Skeletal muscle cell (primary cell): ENCODE results near the gene AUTS2.

Experiments
- DNase-seq: peaks from one replicate; pipeline ENCODE4 v3.0.0-alpha.2; 2010; ENCODE audit warnings: low read depth
- H3K4me3 ChIP-seq: 2 replicates; pipeline ENCODE4 v1.5.1; 2011; ENCODE audit warnings: low read depth, mild to moderate bottlenecking, control low read depth, low read length, moderate library complexity

Gene AUTS2

DNA sequence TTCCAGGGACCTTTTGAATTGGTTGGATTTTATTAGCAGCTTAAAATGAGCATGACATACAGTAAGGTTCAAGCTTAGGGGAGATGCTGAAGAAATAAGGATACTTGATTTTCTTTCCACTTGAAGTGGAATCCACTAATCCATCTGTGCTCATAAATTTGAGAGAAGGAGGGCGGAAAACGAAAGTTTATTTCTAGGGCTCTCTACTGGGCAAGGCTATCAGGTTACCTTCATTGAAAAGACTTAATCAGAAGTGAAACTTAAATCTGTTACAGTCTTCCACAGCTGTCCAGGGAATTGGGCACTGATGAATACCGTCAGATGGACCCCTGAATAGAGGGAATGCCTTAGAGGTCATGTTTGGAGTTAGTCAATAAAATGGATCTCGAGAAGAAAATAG is 21.8 kb downstream of the AUTS2 start:
- no peak for DNase-seq
- no peak overlapping the region for H3K4me3 ChIP-seq

DNA sequence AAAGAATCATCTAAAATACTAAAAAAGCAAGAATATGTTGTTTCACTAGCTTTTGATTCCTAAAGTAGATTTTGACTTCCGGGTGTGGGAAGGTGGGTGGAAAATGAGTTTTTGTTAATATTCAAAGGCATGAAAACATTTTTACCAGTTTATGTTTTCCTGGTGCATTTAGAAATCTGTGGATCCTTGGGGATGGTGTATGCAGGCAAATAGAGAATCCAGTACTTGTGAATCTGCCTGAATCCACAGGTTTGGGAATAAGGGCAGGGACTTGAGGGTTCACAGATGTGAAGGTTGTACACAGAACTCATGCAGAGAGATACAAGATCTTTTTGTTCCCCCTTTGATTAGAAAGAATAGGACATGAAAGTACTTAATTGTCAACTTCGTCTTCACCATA is 22.4 kb downstream of the AUTS2 start:
- no peak for DNase-seq
- H3K4me3 ChIP-seq, result no peak overlapping the region

DNA sequence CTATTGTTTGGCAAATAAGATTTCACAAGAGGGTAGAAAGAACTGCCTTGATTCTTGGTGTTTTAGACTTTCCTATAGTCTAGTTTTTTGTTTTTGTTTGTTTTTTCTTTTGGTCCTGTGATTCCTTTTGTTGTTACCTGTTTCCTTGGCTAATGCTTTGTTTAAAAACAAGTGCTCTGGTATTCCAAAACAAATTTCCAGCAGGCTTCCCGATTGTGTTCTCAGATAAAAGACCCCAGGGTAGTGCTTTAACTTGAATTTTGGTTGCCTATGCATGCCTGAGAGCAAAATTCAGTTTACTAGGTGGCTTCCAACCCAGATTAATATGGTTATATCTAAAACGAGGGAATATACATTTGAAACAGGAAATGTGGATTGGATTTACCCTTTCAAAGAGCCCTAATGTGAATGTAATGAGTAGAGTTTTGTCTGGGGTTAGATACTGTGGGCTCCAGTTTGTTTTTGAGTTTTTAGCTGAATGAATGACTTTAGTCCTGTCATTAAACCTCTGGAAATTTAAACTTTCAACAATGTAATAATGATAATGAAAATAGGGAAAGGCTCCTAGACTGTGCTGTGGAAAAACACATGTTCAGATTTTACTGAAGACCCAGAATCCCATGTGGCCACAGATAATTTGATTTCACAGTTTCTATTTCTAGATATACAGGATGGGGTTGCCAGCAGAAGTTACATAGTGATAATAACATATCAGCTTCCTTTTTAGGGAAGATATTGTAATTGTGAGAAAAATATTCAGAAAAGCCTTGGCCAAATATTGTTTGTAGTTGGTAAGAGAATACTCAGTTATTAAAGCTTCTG is 23.9 kb downstream of the AUTS2 start:
- no peak overlapping the region for H3K4me3 ChIP-seq
- no peak for DNase-seq

DNA sequence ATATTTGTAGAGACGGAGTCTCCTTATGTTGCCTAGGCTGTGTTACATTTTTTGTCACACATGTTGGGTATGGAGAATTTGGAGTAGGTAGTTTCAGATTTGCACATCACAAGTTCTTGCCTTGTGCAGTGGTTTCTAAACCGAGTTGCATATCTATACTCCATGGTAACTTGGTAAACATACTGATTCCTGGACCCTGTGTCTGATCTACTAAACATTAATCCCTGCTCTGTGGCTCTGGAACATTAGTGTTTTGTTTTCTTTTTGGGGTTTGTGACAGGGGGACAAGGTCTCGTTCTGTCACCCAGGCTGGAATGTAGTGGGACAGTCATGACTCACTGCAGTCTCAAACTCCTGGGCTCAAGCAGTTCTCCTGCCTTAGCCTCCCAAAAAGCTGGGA is 24.7 kb downstream of the AUTS2 start:
- H3K4me3 ChIP-seq, result no peak overlapping the region
- no peak for DNase-seq

DNA sequence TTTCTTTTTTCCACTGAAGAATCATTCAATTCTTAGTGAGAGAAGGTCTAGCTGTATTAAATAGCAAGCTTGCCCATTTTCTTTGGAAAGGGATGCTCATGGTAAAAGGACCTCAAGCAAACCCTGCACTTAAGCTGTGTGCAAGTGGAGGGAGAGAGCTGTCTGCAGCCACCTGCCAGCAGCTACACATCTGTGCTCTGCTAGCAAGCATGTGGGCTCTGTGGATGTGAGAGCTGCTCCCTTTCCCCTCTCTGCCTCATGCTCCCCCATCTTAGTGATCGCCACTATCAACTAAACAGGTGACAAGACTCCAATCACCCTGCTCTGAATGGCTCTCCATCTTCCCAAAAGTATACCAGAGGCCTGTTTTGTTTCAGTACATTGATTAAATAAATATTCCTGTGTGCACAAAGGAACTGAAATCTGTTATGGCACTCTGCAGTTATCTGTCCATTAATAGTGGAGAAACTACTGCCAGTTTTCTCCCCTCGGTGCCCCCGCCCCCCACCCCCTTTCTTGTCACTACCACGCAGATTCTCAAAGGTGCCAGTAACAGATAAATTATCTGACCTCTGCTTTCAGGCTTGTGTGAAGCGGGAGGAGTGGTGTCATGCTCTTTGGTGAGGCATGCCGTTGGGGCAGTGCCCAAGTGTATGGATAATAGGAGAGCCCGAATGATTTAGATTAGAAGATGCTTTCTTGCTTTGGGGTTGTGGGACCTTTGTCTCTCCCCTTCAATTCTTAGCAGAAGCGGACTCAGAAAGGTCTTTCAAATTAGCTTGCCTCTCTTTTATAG is 26.4 kb downstream of the AUTS2 start:
- H3K4me3 ChIP-seq, result no peak overlapping the region
- no peak for DNase-seq

DNA sequence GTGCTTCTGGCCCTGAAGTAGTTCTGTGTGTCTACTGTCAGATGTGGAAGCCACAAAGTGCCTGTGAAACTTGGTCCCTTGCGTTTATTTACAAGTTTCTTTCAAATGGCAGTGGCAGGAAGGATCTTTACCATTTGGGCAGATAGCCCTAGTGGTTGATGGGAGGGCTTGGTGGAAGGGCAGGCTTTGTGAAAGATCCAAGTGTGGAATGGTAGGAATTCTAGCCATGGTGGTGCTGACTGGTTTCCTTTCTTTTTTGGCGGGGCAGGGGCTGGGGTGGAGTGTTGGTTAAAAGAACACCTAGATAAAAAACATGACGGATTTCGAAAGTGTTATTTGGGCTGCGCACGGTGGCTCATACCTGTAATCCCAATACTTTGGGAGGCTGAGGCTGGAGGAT is 27.0 kb downstream of the AUTS2 start:
- no peak for DNase-seq
- H3K4me3 ChIP-seq, result no peak overlapping the region

DNA sequence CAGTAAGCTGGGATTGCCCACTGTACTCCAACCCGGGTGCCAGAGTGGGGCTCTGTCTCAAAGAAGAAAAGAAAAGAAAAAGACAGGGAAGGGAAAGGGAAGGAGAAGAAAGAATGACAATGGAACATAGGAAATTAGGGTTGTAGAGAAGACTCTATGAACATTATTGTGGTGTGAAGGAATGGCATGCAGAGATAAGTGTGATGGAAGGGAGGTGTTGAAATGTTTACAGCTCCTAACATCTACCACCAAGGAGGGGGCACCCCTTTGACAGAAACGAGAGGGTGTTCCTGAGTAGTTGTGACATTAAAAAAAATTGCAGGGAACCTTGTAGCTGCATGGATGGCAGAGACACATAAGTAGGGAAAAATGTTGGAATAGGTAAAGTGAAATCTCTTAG is 27.5 kb downstream of the AUTS2 start:
- H3K4me3 ChIP-seq, result no peak overlapping the region
- no peak for DNase-seq

DNA sequence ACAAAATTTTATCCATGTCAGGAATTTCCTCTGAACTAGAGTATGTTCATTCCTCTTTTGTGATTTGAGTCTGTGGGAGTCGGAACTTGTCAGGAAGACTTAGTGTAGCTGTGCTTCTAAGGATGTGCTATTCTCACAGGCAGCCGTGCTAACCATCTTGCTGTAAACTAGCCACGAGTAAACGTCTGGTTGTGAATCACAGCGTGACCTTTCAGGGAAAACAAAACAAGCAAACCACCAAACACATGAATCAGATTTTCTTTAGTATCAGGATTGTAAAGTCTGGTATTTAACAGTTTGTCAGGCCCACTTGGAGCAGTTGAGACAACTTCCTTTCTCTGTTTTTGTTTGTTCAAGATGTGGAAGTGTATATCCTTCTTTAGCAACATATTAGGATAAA is 32.0 kb downstream of the AUTS2 start:
- peak; percentile 82 for DNase-seq

DNA sequence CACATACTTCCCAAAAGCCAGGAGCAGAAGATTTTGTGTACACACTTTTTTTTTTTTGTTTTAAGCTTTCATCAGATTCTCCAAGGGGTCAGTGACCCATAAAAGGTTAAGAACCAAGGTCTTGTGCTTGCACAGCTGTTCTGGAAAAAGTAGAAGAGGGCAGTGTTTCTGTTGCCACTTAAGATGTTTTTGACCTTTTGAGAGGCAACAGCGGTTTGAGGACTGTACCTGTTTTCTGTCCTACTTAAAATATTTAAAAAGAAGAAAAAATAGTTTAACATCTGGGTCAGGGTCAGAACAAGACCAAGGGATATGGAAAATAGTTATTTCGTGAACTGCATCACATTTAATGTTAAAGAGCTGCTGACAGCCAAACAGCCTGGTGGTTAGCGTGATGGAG is 32.9 kb downstream of the AUTS2 start:
- H3K4me3 ChIP-seq, result no peak overlapping the region
- no peak for DNase-seq

More for the DNA sequence above, 32.0 kb downstream of the AUTS2 start:
- no peak overlapping the region for H3K4me3 ChIP-seq

DNA sequence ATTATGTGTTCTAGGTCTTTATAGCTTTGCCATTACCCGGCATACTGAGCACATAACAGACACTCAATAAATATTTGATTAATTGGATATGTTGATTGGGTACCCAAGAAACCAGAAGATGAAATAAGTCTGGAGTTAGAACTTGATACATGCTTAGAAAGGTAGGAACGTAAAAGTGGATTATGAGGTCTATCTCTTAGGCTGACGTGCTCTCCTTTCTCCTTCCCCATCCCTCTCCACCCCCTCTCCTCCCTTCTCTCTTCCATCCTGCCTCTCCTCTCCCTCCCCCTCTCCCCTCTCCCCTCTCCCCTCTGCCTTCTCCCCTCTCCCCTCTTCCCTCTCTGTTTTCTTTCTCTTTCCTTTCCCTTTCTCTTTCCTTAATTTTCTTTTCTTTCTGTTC is 34.0 kb downstream of the AUTS2 start:
- no peak for DNase-seq

DNA sequence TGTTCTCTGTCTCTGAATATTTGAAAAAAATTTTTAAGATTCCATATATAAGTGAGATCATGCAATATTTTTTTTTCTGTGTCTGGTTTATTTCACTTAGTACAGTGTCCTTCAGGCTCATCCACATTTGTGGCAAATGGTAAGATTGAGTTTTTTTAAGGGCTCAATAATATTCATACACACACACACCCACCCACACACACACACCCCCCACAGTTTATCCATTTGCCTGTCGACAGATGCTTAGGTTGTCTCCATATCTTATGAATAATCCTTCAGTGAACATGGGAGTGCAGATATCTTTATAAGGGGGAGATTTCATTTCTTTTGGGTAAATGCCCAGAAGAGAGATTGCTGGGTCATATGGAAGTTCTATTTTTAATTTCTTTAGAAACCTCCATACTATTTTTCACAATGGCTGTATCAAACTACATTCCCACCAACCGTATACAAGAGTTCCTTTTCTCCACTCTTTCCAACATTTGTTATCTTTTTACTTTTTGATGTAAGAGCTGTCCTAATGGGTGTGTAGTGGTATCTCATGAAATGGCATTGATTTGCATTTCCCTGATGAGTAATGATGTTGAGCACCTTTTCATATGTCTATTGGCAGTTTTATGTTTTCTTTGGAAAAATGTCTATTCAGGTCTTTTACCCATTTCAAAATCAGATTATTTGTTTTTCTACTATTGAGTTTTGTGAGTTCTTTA is 35.0 kb downstream of the AUTS2 start:
- peak; percentile 35 for DNase-seq
- no peak overlapping the region for H3K4me3 ChIP-seq

More for the DNA sequence above, 34.0 kb downstream of the AUTS2 start:
- H3K4me3 ChIP-seq, result no peak overlapping the region

DNA sequence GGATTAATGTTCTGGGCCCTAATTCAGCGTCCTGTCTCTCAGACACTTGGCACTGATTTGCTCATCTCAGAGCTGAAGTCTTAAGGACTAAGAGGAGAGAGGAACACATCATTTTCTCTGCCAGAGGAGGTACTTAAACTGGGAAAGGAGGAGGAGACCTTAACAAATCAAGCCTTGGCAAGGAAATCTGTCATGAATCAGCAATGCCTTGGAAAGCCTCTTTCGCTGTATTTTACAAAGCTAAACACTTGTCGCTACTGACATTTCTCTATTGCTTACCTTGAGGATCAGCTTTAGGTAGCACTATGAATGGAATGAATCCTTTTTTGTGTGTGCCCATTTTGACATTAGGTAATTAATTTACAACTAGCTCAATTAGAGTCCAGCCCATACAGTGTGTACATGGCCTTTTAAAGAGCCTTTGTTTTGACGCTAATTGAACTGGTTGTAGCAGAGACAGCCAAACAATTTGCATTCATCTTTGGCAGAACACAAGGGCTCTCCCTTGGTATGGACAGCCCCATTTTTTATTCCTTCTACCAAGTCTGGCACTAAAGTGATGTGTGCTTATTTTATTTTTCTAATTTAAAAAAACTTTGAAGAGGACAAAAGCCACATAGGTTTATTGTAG is 37.4 kb downstream of the AUTS2 start:
- peak; percentile 17 for DNase-seq
- no peak overlapping the region for H3K4me3 ChIP-seq

DNA sequence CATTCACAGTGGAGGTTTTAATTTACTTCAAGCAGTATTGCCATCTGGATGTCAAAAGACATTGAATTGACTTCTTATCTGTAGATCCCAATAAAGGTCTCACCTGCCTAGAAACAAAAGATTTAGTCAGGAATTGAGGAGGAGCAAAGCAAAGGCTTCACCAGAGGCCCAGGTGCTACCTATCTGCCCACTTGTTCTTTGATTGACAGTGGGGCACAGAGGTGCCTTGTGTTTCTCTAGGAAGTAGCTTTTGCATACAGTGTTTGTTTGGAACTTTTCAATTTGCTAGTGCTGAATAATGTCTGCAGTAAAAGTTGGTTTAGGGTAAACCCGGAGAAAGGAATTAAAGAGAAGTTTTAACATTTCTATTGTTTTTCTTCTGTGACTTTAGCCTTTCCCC is 40.4 kb downstream of the AUTS2 start:
- no peak overlapping the region for H3K4me3 ChIP-seq
- DNase-seq, result no peak

DNA sequence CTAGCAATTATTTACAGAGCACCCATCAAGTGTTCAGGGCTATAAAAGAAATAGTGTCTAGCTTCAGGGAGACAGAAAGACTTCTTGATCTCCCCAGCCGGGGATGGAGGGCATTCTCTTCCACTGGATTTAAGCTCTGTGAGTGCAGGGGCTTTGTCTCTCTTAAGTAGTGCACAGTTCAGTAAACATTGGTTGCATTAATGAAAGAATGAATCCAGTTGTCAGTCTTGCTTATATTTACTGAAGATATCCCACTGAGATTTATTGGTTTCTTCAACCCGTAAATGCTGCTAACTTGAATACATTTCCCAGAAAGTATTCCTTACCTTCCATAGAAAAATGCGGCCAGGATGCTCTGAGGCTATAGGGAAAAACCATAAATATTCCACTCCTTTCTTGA is 41.9 kb downstream of the AUTS2 start:
- no peak overlapping the region for H3K4me3 ChIP-seq
- DNase-seq, result no peak

DNA sequence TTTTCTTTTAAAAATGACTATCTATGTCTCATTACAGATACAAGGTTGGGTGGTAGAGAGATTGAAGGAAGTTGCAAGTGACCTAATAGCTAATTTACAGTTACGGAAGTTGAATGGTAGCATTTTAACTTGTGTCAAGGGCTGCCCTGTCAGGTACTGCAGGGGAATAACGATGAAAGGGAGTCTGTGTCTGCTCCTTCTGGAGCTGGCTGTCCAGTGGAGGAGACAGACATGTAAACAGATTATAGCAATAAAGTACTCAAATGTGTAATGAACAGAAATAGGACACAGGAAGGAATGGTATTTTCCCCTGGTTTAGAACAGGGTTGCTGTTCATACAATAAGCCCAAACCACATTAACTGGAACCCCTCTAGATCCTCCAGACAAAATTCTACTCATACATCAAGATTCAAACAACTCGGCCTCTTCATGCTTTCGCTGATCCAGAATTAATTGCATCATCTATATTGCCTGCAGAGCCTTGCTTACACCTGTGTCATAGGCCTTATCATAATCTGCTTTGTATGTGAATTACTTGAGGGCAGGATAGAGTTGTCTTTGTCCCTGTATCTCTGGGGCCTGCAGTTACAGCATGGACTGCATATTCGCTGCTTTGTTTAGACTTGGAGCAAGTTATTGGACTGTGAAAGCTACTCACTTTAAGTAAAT is 42.8 kb downstream of the AUTS2 start:
- no peak overlapping the region for H3K4me3 ChIP-seq
- no peak for DNase-seq

DNA sequence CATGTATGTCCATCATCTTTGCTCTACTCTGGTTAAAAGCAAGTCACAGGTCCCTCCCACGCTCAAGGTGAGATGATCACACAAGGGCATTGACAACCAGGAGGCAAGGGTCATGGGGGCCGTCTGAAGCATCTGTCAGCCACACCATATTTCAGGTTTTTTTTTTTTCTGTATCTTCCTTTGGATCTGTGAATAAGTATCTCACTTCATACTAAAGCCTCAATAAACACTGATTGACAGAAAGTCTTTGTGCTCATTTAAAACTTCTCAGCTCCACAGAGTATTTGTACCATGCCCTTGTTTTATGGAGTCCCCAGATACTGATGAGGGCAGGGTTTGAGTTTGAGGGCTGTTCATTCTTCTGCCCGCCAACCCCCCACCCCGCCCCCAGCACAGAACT is 45.0 kb downstream of the AUTS2 start:
- no peak for DNase-seq
- H3K4me3 ChIP-seq, result no peak overlapping the region

DNA sequence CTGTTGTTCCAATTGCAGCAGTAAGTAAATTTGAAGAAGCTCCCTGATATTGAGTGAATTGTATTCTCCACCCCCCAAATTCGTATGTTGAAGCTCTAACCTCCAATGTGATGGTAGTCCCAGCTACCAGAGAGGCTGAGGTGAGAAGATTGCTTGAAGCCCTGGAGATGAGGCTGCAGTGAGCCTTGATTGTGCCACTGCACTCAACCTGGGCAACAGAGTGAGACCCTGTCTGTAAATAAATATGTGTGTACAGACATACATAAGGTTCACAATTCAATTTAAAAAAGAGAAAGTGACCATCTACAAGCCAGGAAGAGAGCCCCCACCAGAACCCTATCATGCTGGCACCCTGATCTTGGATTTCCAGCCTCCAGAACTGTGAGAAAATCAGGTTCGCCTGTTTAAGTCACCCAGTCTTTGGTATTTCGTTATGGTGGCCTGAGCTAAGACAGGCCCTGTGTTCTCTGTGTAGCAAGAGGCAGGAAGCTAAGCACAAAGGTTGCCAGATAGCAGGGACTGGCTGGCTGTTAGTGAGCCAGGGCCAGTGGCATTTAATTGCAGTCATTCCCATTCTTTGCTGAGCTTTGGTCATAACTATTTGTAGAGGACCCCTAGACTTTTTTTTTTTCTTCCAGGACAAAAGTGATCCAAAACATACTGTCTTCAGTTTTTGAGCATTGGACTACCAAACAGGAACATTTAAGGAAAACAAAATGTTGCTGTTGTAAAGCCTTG is 45.6 kb downstream of the AUTS2 start:
- H3K4me3 ChIP-seq, result no peak overlapping the region
- no peak for DNase-seq

DNA sequence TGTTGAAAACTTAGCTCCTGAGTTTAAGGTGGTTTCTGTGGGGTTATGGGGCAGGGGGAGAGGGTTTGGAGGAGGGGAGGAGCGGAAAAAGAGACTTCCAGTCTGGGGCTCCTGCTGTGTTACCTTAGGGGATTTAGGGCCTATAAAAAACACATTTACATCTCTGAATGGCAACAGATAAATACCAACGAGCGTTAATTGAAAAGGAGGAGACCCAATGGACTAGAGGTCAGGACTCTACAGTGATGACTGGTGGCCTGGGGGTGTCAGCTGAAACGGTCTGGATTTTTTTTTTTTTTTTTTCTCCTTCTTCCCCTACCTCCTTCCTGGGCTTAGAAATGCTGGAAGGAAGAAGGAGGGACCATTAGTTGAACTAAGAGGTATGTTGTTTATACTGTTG is 47.4 kb downstream of the AUTS2 start:
- H3K4me3 ChIP-seq, result no peak overlapping the region
- no peak for DNase-seq

DNA sequence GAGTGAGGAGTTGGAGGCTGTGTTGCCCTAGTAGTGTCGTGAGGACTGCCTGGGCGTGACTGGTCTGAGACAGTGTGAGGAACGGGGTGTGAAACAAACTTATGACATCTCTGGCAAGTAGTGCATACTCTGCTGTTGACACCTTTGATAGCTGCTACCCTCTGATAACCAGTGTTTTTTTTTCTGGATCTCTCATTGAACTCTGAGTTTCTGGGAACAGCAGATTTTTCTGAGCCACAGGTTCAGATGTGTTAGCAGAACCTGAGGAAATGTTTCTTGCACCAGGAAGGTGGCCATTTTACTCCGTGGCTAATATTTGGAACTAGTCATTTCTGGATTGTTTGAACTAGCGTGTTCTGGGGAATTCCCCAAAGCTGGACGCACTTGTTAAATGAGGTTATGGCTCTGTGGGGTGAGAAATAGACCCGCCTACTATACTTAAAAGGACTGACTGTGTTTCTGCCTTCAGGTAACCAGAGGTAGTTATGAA is 52.9 kb downstream of the AUTS2 start:
- no peak for DNase-seq
- H3K4me3 ChIP-seq, result no peak overlapping the region
